NOMO-1 treated with dmso at 0.1 percent for 144 hours (cell line): ENCODE results near the gene PKNOX1.
"Not testable (repeated sequence)": the region's sequence is repeated elsewhere in the genome, so short reads cannot be mapped to it uniquely, and the experiment has no call there.

Experiments used
- DNase-seq: peaks from one replicate; lab custom pipeline; 2025; ENCODE audit not compliant: unreplicated experiment; lab: John Stamatoyannopoulos, UW

Gene PKNOX1

GRCh38 chr21:42949094-42949755, 25.1 kb upstream of the PKNOX1 start:
- DNase-seq: not testable (repeated sequence)

GRCh38 chr21:42951193-42951592, 23.2 kb upstream of the PKNOX1 start:
- DNase-seq: not testable (repeated sequence)

GRCh38 chr21:42956824-42957630, 17.3 kb upstream of the PKNOX1 start:
- no peak for DNase-seq

- not testable (repeated sequence) for DNase-seq
Observed at GRCh38 chr21:42958122-42958521, 16.2 kb upstream of the PKNOX1 start.

- no peak for DNase-seq
Observed at GRCh38 chr21:42959728-42960127, 14.6 kb upstream of the PKNOX1 start.

GRCh38 chr21:42962380-42963007, 11.9 kb upstream of the PKNOX1 start:
- no peak for DNase-seq

DNA sequence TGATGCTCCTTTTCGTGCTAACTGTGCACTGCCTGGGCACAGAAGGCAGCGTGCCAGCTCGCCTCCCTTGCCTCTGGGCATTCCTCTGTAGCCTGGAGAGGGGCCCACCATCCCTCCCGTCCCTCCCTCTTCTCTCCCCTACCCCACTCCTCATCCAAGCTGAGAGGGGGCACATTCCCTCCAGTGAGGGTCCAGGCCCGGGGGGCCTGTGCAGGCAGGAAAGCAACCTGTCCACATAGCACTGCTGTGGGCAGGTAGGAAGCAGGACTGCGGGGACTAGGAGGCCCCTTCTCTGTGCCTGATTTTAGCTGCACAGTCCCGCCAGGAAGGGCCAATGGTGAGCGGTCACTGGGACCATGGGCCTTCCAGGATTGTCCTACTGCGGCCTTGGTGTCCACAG, 10.3 kb upstream of the PKNOX1 start:
- DNase-seq: no peak

- no peak for DNase-seq
Observed at GRCh38 chr21:42964546-42965210, 9.7 kb upstream of the PKNOX1 start.

DNA sequence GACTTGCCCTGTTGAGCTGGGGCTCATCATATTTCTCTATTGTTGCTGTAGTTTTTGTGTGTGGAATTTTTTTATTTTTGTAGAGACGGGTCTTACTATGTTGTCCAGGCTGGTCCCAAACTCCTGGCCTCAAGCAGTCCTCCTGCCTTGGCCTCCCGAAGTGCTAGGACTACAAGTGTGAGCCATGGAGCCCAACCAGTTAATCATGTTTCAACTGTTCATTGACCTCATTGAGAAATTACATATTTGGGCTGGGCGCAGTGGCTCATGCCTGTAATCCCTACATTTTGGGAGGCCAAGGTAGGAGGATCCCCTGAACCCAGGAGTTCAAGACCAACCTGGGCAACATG, 9.2 kb upstream of the PKNOX1 start:
- DNase-seq: no peak

DNA sequence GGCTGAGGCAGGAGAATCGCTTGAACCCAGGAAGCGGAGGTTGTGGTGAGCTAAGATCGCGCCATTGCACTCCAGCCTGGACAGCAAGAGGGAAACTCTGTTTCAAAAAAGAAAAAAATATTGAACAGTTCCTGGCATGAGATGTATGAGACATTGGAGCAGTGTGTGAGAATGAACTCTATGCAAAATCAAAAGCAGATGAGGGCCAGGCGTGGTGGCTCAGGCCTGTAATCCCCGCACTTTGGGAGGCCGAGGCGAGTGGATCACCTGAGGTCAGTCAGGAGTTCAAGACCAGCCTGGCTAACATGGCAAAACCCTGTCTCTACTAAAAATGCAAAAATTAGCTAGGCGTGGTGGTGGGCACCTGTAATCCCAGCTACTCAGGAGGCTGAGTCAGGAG, 6.7 kb upstream of the PKNOX1 start:
- DNase-seq: not testable (repeated sequence)

- DNase-seq: no peak
Observed at GRCh38 chr21:42969193-42969600, 5.2 kb upstream of the PKNOX1 start.

- DNase-seq: no peak
Observed at GRCh38 chr21:42970946-42971653, 3.3 kb upstream of the PKNOX1 start.

DNA sequence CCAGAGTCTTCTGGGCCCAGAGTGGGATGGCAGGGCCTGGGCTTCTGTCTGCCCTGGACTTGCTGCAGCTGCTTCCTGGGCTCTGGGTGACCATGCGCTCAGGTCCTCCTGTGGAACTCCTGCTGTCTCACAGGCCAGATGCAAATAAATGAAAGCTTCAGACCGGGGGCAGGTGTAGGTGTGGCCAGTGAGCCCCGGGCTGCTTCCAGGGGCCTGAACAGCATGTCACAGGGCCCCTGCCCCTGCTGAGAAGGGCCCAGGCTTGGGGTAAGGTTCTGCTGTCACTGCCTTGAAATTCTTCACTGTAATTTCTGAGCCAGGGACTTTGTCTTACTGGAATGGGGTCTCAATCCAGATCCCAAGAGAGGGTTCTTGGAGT, 2.5 kb upstream of the PKNOX1 start:
- DNase-seq: no peak

GRCh38 chr21:42973309-42973990, 912 bp upstream of the PKNOX1 start:
- DNase-seq: no peak

GRCh38 chr21:42974832-42975820, 764 bp downstream of the PKNOX1 start:
- DNase-seq: peak; percentile 34

- DNase-seq: peak; percentile 3
Observed at GRCh38 chr21:42975886-42976608, 1.7 kb downstream of the PKNOX1 start.

GRCh38 chr21:42980312-42981213, 6.2 kb downstream of the PKNOX1 start:
- no peak for DNase-seq

GRCh38 chr21:42981214-42981523, 6.8 kb downstream of the PKNOX1 start:
- no peak for DNase-seq
